Ectodermal cell (in vitro differentiated cells): Measurements from ENCODE around the gene BLMH.

Experiments
- H3K27ac ChIP-seq: 2 replicates; pipeline ENCODE4 v1.7.0; 2013; ENCODE audit warnings: mild to moderate bottlenecking, low read depth, low read length; ENCODE audit not compliant: insufficient read depth, poor library complexity, severe bottlenecking
- H3K27me3 ChIP-seq: 2 replicates; pipeline ENCODE4 v1.7.0; 2013; ENCODE audit warnings: mild to moderate bottlenecking, low read length; ENCODE audit not compliant: insufficient read depth, control insufficient read depth, poor library complexity, severe bottlenecking
- H3K36me3 ChIP-seq: one replicate; pipeline ENCODE4 v1.7.0; 2013; ENCODE audit warnings: low read length; ENCODE audit not compliant: control insufficient read depth, insufficient read depth
- H3K4me1 ChIP-seq: one replicate; pipeline ENCODE4 v1.7.0; 2013; ENCODE audit warnings: low read length; ENCODE audit not compliant: control insufficient read depth, insufficient read depth
- H3K4me3 ChIP-seq: 2 replicates; pipeline ENCODE4 v1.7.0; 2013; ENCODE audit warnings: low read depth, low read length, control low read depth; ENCODE audit not compliant: insufficient read depth
- H3K9me3 ChIP-seq: 2 replicates; pipeline ENCODE4 v1.7.0; 2013; ENCODE audit warnings: mild to moderate bottlenecking, low read length, moderate library complexity; ENCODE audit not compliant: control insufficient read depth
- WGBS, 2 experiments: methylation state at CpG; one replicate each; pipeline ENCODE4 v1.1.7; 2013; ENCODE audit warnings: missing lambda C conversion rate in 2 of 2; 5-methylcytosine and 5-hydroxymethylcytosine counted together

The BLMH gene

GRCh38 chr17:30324723-30325122, 33.0 kb upstream of the BLMH start:
- H3K27ac ChIP-seq = no peak overlapping the region
- H3K36me3 ChIP-seq = no peaks in the 10 kb centered on the region
- no peaks in the 10 kb centered on the region for H3K4me1 ChIP-seq
- 73 to 75% methylated on average over 7 of the region's 7 CpGs for WGBS, 2 experiments
- no peak overlapping the region for H3K4me3 ChIP-seq
- no peaks in the 10 kb centered on the region for H3K9me3 ChIP-seq
- H3K27me3 ChIP-seq = no peaks in the 10 kb centered on the region

GRCh38 chr17:30323895-30324319, 32.2 kb upstream of the BLMH start:
- H3K27me3 ChIP-seq = no peaks in the 10 kb centered on the region
- no peaks in the 10 kb centered on the region for H3K9me3 ChIP-seq
- H3K4me3 ChIP-seq = no peak overlapping the region
- H3K27ac ChIP-seq = no peak overlapping the region
- no peaks in the 10 kb centered on the region for H3K36me3 ChIP-seq
- no peaks in the 10 kb centered on the region for H3K4me1 ChIP-seq

GRCh38 chr17:30323262-30323894, 31.6 kb upstream of the BLMH start:
- H3K9me3 ChIP-seq = no peaks in the 10 kb centered on the region
- H3K36me3 ChIP-seq = no peaks in the 10 kb centered on the region
- WGBS, 2 experiments = 88 to 91% methylated on average over 5 of the region's 5 CpGs
- H3K4me3 ChIP-seq = no peak overlapping the region
- no peaks in the 10 kb centered on the region for H3K27me3 ChIP-seq
- H3K27ac ChIP-seq = no peak overlapping the region
- no peaks in the 10 kb centered on the region for H3K4me1 ChIP-seq

GRCh38 chr17:30321314-30321713, 29.6 kb upstream of the BLMH start:
- WGBS, 2 experiments = 91 to 95% methylated on average over 3 to 4 of the region's 4 CpGs
- no peaks in the 10 kb centered on the region for H3K4me1 ChIP-seq
- no peak overlapping the region for H3K27ac ChIP-seq
- H3K4me3 ChIP-seq = no peak overlapping the region
- no peaks in the 10 kb centered on the region for H3K9me3 ChIP-seq
- H3K36me3 ChIP-seq = no peaks in the 10 kb centered on the region
- H3K27me3 ChIP-seq = no peaks in the 10 kb centered on the region

GRCh38 chr17:30318155-30318554, 26.4 kb upstream of the BLMH start:
- Histone ChIP-seq H3K36me3 (no peaks in the 10 kb centered on the region), H3K4me1 (no peaks in the 10 kb centered on the region), H3K27me3 (no peaks in the 10 kb centered on the region), H3K4me3 (no peak overlapping the region), H3K27ac (no peak overlapping the region), H3K9me3 (no peaks in the 10 kb centered on the region)
- 94 to 96% methylated on average over 3 of the region's 3 CpGs for WGBS, 2 experiments

GRCh38 chr17:30316736-30317135, 25.0 kb upstream of the BLMH start:
- Histone ChIP-seq H3K27me3 (no peaks in the 10 kb centered on the region), H3K36me3 (no peaks in the 10 kb centered on the region), H3K4me1 (no peaks in the 10 kb centered on the region), H3K4me3 (no peak overlapping the region), H3K9me3 (no peaks in the 10 kb centered on the region), H3K27ac (no peak overlapping the region)
- 100% methylated on average over 1 of the region's 1 CpG for WGBS, 2 experiments

- H3K4me1 ChIP-seq = no peaks in the 10 kb centered on the region
- no peaks in the 10 kb centered on the region for H3K27me3 ChIP-seq
- WGBS, 2 experiments = 81 to 94% methylated on average over 2 of the region's 2 CpGs
- H3K36me3 ChIP-seq = no peaks in the 10 kb centered on the region
- no peak overlapping the region for H3K27ac ChIP-seq
- no peak overlapping the region for H3K4me3 ChIP-seq
- H3K9me3 ChIP-seq = no peaks in the 10 kb centered on the region
Measured at GRCh38 chr17:30315106-30315505, 23.4 kb upstream of the BLMH start.

GRCh38 chr17:30314474-30314873, 22.7 kb upstream of the BLMH start:
- Histone ChIP-seq H3K4me3 (no peak overlapping the region), H3K27me3 (no peaks in the 10 kb centered on the region)
- 83 to 100% methylated on average over 1 of the region's 1 CpG for WGBS, 2 experiments

GRCh38 chr17:30312226-30312625, 20.5 kb upstream of the BLMH start:
- Histone ChIP-seq H3K9me3 (no peaks in the 10 kb centered on the region), H3K4me1 (no peaks in the 10 kb centered on the region), H3K27ac (no peak overlapping the region), H3K36me3 (no peaks in the 10 kb centered on the region), H3K27me3 (no peaks in the 10 kb centered on the region), H3K4me3 (no peak overlapping the region)
- 67 to 74% methylated on average over 2 of the region's 2 CpGs for WGBS, 2 experiments

More at GRCh38 chr17:30314474-30314873, 22.7 kb upstream of the BLMH start:
- H3K27ac ChIP-seq = no peak overlapping the region
- no peaks in the 10 kb centered on the region for H3K9me3 ChIP-seq
- no peaks in the 10 kb centered on the region for H3K36me3 ChIP-seq
- H3K4me1 ChIP-seq = no peaks in the 10 kb centered on the region

- no peak overlapping the region for H3K27ac ChIP-seq
- no peak overlapping the region for H3K4me3 ChIP-seq
- no peaks in the 10 kb centered on the region for H3K27me3 ChIP-seq
- H3K36me3 ChIP-seq = no peaks in the 10 kb centered on the region
- WGBS, 2 experiments = 94 to 100% methylated on average over 2 of the region's 2 CpGs
- H3K4me1 ChIP-seq = no peaks in the 10 kb centered on the region
- H3K9me3 ChIP-seq = no peaks in the 10 kb centered on the region
Measured at GRCh38 chr17:30310562-30310961, 18.8 kb upstream of the BLMH start.

- H3K9me3 ChIP-seq = no peaks in the 10 kb centered on the region
- H3K4me1 ChIP-seq = no peaks in the 10 kb centered on the region
- H3K4me3 ChIP-seq = no peak overlapping the region
- H3K27me3 ChIP-seq = no peaks in the 10 kb centered on the region
- WGBS, 2 experiments = 91 to 96% methylated on average over 5 to 6 of the region's 6 CpGs
- H3K27ac ChIP-seq = no peak overlapping the region
- H3K36me3 ChIP-seq = no peaks in the 10 kb centered on the region
Measured at GRCh38 chr17:30309591-30309990, 17.8 kb upstream of the BLMH start.
